ENCODE measurements around the gene RPTOR.

RPTOR gene

GRCh38 chr17:80838311-80839025 is 293.8 kb downstream of the RPTOR start:
- no peak for DNase-seq

GRCh38 chr17:80839026-80839345 is 294.3 kb downstream of the RPTOR start:
- DNase-seq = no peak

- DNase-seq = no peak
Observed at GRCh38 chr17:80839511-80839941, 294.9 kb downstream of the RPTOR start.

GRCh38 chr17:80839970-80840369 is 295.3 kb downstream of the RPTOR start:
- DNase-seq = no peak

- no peak for DNase-seq
Observed at GRCh38 chr17:80842456-80843013, 297.9 kb downstream of the RPTOR start.

GRCh38 chr17:80843741-80844156 is 299.1 kb downstream of the RPTOR start:
- no peak for DNase-seq

- no peak for DNase-seq
Observed at GRCh38 chr17:80844418-80844990, 299.9 kb downstream of the RPTOR start.

GRCh38 chr17:80845069-80845862 is 300.6 kb downstream of the RPTOR start:
- DNase-seq = no peak

- DNase-seq = no peak
Observed at GRCh38 chr17:80845863-80846671, 301.4 kb downstream of the RPTOR start.

GRCh38 chr17:80846932-80847331 is 302.3 kb downstream of the RPTOR start:
- no peak for DNase-seq

GRCh38 chr17:80847496-80848230 is 303.0 kb downstream of the RPTOR start:
- no peak for DNase-seq

- no peak for DNase-seq
Observed at GRCh38 chr17:80848449-80849102, 303.9 kb downstream of the RPTOR start.

- DNase-seq = no peak
Observed at GRCh38 chr17:80849119-80849518, 304.5 kb downstream of the RPTOR start.

GRCh38 chr17:80850109-80850508 is 305.5 kb downstream of the RPTOR start:
- DNase-seq = no peak

GRCh38 chr17:80850817-80851216 is 306.2 kb downstream of the RPTOR start:
- DNase-seq = no peak

GRCh38 chr17:80851277-80851925 is 306.8 kb downstream of the RPTOR start:
- no peak for DNase-seq

GRCh38 chr17:80852476-80853015 is 307.9 kb downstream of the RPTOR start:
- DNase-seq = no peak

GRCh38 chr17:80853076-80853475 is 308.4 kb downstream of the RPTOR start:
- DNase-seq = no peak

GRCh38 chr17:80854220-80854619 is 309.6 kb downstream of the RPTOR start:
- DNase-seq = no peak

GRCh38 chr17:80855196-80855947 is 310.7 kb downstream of the RPTOR start:
- DNase-seq = no peak

Measured in DMS 273 treated with DMSO at 0.1 percent for 48 hours (cell line).